Measurements from ENCODE around the gene RPL10. TPM values are rescaled to one million over a fixed set of nuclear protein-coding genes. Genes with fewer than 3 reads are reported as not detected.

Gene RPL10
- total RNA-seq, 1 experiment from 2014 or later, result 2,110 TPM

DNA sequence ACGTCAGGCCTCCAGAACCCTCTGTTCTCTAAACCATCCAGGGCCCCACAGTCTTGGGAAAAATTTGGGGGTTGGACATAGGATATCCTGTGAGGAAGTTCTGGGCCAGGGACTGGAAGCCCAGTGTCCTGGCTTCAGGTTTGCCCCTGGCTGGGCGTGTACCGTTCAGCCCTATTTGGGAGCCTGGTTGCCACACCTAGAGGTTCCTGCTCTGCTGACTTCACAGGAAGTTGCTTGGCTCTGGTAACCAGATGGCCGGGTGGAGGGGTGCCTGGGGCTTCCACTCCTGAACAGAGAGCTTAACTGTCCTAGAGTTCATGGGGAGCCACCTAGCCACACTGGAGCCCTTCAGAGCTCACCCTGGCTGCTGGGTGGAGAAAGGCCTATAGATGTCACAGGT, 14.3 kb downstream of the RPL10 start:
- no peak overlapping the region for H4K8ac ChIP-seq (replicated peaks; ENCODE audit: insufficient read length, low read depth, low read length)
- TF ChIP-seq CTCF (conservative IDR thresholded peaks at IDR 0.05), result no peak
- H2BK12ac ChIP-seq (ENCODE audit: insufficient read length, low read depth, low read length), result no peak overlapping the region
- H3K18ac ChIP-seq (ENCODE audit: insufficient read length, low read depth, low read length), result no peak overlapping the region
- H3K4me2 ChIP-seq (ENCODE audit: insufficient read depth, insufficient read length, low read length), result peak overlapping the region; percentile 43
- H3K23ac ChIP-seq (ENCODE audit: insufficient read length, low read depth, low read length), result no peak overlapping the region
- H2BK120ac ChIP-seq (ENCODE audit: low read depth, low read length, poor library complexity, severe bottlenecking), result no peak overlapping the region
- H3K9me3 Mint-ChIP-seq, result peaks cover 47 to 62% of the 10 kb centered on the region in 2 experiments
- H3K9me3 ChIP-seq (ENCODE audit: control insufficient read depth, low read depth, low read length), result peaks cover 18% of the 10 kb centered on the region
- peaks cover 17 to 35% (median 21%) of the 10 kb centered on the region in 3 experiments for H3K36me3 Mint-ChIP-seq (ENCODE audit: insufficient read depth in 1 of 3, low read depth in 3 of 3)
- H2AFZ ChIP-seq (ENCODE audit: low read length), result no peak overlapping the region
- H3K4me1 ChIP-seq (ENCODE audit: insufficient read depth, low read length), result no peaks in the 10 kb centered on the region
- H2AK5ac ChIP-seq (ENCODE audit: insufficient read length, low read length), result no peak overlapping the region
- H3K4ac ChIP-seq (ENCODE audit: low read depth, low read length), result no peak overlapping the region
- no peaks in the 10 kb centered on the region for H3K27me3 ChIP-seq (ENCODE audit: insufficient read depth, low read length)
- H3K56ac ChIP-seq (ENCODE audit: insufficient read length, low read depth, low read length), result no peak overlapping the region
- WGBS (ENCODE audit: extremely low coverage, insufficient read length, low lambda C conversion rate), result no CpG with 5 or more reads among the region's 4 CpGs
- no peak overlapping the region for H3K9ac ChIP-seq (ENCODE audit: extremely low read depth, insufficient read length, low read length)
- H4K5ac ChIP-seq (ENCODE audit: insufficient read length, low read depth, low read length), result no peak overlapping the region
- no peak overlapping the region for H2BK20ac ChIP-seq (ENCODE audit: low read depth, low read length, poor library complexity, severe bottlenecking)
- H3K27ac Mint-ChIP-seq, result no peak overlapping the region
- peak overlapping the region; percentile 78 to 79; a peak in 4 of 5 replicates for H3K4me3 Mint-ChIP-seq
- H4K91ac ChIP-seq (ENCODE audit: insufficient read length, low read depth, low read length), result no peak overlapping the region
- H3K79me2 ChIP-seq (ENCODE audit: insufficient read depth, low read length), result no peaks in the 10 kb centered on the region
- H2BK5ac ChIP-seq (ENCODE audit: insufficient read length, low read length), result no peak overlapping the region
- no peaks in the 10 kb centered on the region for H4K20me1 ChIP-seq (ENCODE audit: control insufficient read depth, insufficient read depth, insufficient read length)
- H2BK15ac ChIP-seq (ENCODE audit: low read depth, low read length), result no peak overlapping the region
- H3T11ph ChIP-seq (ENCODE audit: low read length), result no peak overlapping the region
- H3K79me1 ChIP-seq (ENCODE audit: insufficient read depth, low read depth, low read length, poor library complexity, severe bottlenecking), result no peaks in the 10 kb centered on the region
- peaks cover 10 to 15% of the 10 kb centered on the region in 2 experiments for H3K4me1 Mint-ChIP-seq
- H3K14ac ChIP-seq (ENCODE audit: insufficient read depth, low read length), result no peak overlapping the region
- no peaks in the 10 kb centered on the region for H3K27me3 Mint-ChIP-seq (ENCODE audit: low read depth)
- no peak for DNase-seq
- peaks cover 4% of the 10 kb centered on the region for H3K23me2 ChIP-seq (ENCODE audit: insufficient read length, low read depth, low read length, poor library complexity, severe bottlenecking)
- no peak overlapping the region for H3K27ac ChIP-seq (ENCODE audit: insufficient read length, low read depth, low read length)
